Stimulated activated effector memory CD8-positive, alpha-beta T cell treated with anti-CD3 and anti-CD28 coated beads, Interleukin-12 subunit alpha, Interleukin-12 subunit beta, amount 100 ng/mL, for 72 hours (primary cell): ENCODE results near the gene CIITA.
A peak's percentile ranks its signal among the peaks of the same experiment; 100 is the strongest.

Source experiments
- ATAC-seq: fragments of 150-1000 bp; cut with Tn5 transposase; 2 replicates; pipeline ENCODE4 v1.10.0; 2021
- DNase-seq, 2 donors: peaks; one replicate each; pipeline ENCODE4 v3.0.0; 2021 to 2022; ENCODE audit warnings: low spot score in 2 of 2
- H3K27ac Mint-ChIP-seq: one replicate; pipeline ENCODE4 v1.8.0; 2022; ENCODE audit warnings: mild to moderate bottlenecking, mixed read lengths
- H3K36me3 Mint-ChIP-seq: one replicate; pipeline ENCODE4 v1.8.0; 2022; ENCODE audit warnings: mild to moderate bottlenecking, mixed read lengths
- H3K4me1 Mint-ChIP-seq: one replicate; pipeline ENCODE4 v1.8.0; 2022; ENCODE audit warnings: mixed read lengths
- H3K4me3 Mint-ChIP-seq: one replicate; pipeline ENCODE4 v1.8.0; 2022; ENCODE audit warnings: mild to moderate bottlenecking, mixed read lengths
- H3K9me3 Mint-ChIP-seq: one replicate; pipeline ENCODE4 v1.8.0; 2022; ENCODE audit warnings: mixed read lengths

CIITA gene

DNA sequence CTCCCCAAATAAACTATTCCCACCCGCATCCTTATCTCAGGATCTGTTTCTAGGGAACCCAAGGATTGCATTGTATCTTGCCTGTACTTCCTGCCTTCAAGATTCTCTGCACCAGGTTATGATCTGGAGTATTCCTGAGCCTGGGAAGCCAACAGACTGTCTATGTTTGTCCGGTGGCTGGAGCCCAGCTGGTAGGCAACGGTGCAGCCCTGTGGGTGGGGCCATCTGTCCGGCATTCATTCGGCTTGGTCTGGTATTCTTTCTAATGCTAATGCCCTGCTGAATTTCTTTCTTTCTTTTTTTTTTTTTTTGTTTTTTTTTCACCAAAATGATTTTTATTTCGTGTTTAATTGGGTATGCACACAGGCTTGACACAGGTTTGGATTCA is 37.7 kb upstream of the CIITA start:
- no peak for DNase-seq
- H3K9me3 Mint-ChIP-seq, result no peaks in the 10 kb centered on the region
- H3K36me3 Mint-ChIP-seq, result no peaks in the 10 kb centered on the region
- no peak overlapping the region for H3K27ac Mint-ChIP-seq
- peaks cover 23% of the 10 kb centered on the region for H3K4me1 Mint-ChIP-seq
- no peak overlapping the region for H3K4me3 Mint-ChIP-seq
- no peak for ATAC-seq

DNA sequence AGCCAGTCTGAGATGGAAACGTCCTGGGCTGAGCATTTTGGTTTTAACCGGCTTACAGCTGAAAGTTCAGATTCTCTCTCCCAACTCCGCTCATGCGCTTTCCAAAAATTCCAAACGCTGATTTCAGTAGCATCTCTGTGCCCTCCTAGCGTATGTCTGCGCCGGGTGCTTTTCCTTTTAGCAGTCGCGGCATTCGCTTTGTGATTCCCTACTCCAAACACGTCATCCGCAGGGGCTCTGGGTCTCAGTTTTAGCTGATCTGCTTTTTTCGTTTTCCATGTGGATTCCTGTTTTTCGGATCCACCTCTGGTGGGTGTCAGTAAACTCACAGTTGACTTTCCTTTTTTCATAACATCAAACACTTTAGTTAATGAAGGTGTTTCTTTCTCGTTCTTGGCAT is 36.3 kb upstream of the CIITA start:
- H3K36me3 Mint-ChIP-seq, result no peaks in the 10 kb centered on the region
- no peak overlapping the region for H3K27ac Mint-ChIP-seq
- ATAC-seq (no peak), DNase-seq (no peak)
- H3K9me3 Mint-ChIP-seq, result no peaks in the 10 kb centered on the region
- peaks cover 11% of the 10 kb centered on the region for H3K4me1 Mint-ChIP-seq
- no peak overlapping the region for H3K4me3 Mint-ChIP-seq

DNA sequence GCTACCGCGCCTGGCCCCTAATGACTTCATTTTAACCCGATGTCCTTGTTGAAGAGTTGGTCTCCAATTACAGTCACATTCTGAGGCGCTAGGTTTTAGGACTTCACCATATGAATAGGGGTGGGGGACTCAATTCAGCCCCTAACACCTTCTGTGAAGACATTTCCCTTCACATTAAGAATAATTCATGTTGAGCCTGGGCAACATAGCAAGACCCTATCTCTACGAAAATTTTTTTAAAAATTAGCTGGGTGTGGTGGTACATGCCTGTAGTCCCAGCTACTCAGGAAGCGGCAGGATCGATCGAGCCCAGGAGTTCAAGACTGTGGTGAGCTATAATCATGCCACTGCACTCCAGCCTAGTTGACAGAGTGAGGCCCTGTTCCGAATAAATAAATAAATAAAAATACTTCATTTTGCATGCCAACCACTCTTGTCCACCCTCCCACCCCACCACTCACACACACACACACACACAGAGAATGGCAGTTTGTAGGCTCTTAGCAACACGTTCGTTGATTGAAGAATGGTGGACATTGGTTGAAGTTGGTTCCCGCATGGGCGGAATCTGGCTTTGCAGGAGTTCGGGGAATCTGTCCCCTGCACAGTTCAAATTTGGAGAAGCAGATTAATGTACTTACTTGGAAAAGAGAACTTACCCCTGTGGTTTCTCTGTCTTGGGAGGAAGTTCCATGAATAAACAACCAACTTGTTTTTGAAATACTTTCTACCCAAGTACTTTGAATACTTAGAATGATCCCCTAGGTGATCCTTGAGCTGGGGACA is 30.6 kb upstream of the CIITA start:
- no peak overlapping the region for H3K4me3 Mint-ChIP-seq

DNA sequence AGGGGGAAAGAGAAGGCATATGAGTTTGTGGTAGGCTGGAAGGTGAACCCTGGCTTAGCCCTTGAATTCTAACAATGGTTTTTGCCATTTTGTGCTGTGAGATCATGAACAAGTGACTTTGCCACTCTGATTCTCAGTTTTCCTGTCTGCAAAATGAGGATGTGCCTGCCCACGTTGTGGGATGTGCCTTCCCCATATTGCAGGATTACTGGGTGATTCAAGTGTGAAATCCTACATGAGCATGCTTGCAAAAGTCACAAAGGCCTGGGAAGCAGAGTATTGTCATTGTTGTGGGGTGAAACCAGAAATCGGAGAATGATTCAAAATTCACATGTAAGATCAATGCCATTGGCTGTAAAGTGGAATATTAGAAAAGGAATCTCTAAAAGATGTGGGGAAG is 29.8 kb upstream of the CIITA start:
- peaks cover 7% of the 10 kb centered on the region for H3K4me1 Mint-ChIP-seq
- H3K36me3 Mint-ChIP-seq, result no peaks in the 10 kb centered on the region
- H3K4me3 Mint-ChIP-seq, result no peak overlapping the region
- no peak overlapping the region for H3K27ac Mint-ChIP-seq
- DNase-seq (no peak), ATAC-seq (no peak)
- H3K9me3 Mint-ChIP-seq, result no peaks in the 10 kb centered on the region

More for the DNA sequence above, 30.6 kb upstream of the CIITA start:
- Mint-ChIP-seq H3K27ac (no peak overlapping the region), H3K9me3 (no peaks in the 10 kb centered on the region), H3K36me3 (no peaks in the 10 kb centered on the region), H3K4me1 (peaks cover 5% of the 10 kb centered on the region)
- ATAC-seq (no peak), DNase-seq (no peak)

DNA sequence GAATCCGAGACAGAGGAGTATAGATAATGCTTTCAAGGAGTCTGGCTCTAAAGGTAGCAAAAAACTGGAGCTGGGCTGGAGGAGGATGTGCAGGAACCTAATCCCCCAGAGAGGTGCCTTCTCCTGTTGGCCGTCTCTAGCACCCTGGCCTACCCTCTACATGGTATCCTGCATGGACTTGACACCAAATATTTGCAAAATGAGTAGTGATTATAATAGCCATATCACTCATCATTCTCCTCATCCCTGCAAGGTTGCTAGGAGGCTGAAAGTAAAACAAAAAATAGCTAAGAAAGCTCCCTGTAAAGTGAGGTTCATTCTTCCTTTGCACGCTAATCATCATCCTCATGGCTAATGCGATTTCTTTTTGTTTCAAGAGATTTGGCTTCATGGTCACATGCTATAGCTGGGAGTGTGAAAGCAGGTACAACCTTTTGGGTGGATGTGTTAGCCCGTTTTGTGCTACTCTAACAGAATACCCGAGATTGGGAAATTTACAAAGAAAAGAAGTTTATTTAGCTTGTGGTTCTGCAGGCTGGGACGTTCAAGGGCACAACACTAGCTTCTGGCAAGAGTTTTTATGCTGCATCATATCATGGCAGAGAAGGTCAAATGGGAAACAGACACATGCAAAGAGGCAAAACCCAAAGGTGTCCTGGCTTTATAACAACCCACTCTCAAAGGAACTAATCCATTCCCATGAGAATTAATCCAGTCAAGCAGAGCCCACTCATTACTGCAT is 27.1 kb upstream of the CIITA start:
- H3K27ac Mint-ChIP-seq, result no peak overlapping the region
- no peak overlapping the region for H3K4me3 Mint-ChIP-seq
- no peaks in the 10 kb centered on the region for H3K36me3 Mint-ChIP-seq
- no peaks in the 10 kb centered on the region for H3K9me3 Mint-ChIP-seq
- peaks cover 20% of the 10 kb centered on the region for H3K4me1 Mint-ChIP-seq
- ATAC-seq (no peak), DNase-seq (no peak)

DNA sequence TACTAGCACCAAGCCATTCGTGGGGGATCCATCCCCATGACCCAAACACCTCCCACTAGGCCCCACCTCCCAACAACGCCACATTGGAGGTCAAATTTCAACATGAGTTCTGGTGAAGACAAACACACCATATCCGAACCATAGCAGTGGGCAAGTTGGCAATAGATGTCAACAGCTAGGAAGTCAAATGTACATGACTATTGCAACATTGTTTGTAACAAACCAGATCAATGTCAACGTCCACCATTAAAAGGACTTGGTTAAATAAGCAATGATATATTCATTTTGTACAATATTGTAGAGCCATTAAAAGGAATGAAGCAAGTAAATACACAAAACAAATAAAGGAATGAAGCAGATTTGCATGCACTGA is 26.5 kb upstream of the CIITA start:
- Mint-ChIP-seq H3K4me3 (no peak overlapping the region), H3K4me1 (peaks cover 20% of the 10 kb centered on the region)

DNA sequence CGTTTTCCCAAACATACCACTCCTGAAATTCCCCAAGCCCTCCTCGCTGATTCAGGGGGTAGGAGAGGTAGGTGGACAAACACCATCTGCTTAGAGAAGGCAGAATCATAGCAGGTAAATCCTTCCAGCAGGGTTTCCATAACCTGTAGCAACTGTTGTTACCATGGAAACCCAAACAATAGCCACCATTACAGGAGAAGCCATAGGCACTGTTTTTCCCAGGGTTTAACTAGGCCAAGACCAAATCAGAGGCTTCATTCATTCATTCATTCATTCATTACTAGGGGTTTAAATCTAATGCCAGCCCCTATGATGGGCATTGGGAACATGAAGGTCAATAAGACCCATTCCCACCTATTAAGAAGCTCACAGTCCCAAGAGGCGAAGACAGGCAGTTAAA is 25.5 kb upstream of the CIITA start:
- Mint-ChIP-seq H3K27ac (no peak overlapping the region), H3K4me3 (no peak overlapping the region), H3K4me1 (peaks cover 20% of the 10 kb centered on the region), H3K36me3 (no peaks in the 10 kb centered on the region), H3K9me3 (no peaks in the 10 kb centered on the region)
- ATAC-seq, result no peak
- no peak for DNase-seq

More for the DNA sequence above, 26.5 kb upstream of the CIITA start:
- Mint-ChIP-seq H3K9me3 (no peaks in the 10 kb centered on the region), H3K36me3 (no peaks in the 10 kb centered on the region), H3K27ac (no peak overlapping the region)
- DNase-seq, result no peak
- no peak for ATAC-seq

DNA sequence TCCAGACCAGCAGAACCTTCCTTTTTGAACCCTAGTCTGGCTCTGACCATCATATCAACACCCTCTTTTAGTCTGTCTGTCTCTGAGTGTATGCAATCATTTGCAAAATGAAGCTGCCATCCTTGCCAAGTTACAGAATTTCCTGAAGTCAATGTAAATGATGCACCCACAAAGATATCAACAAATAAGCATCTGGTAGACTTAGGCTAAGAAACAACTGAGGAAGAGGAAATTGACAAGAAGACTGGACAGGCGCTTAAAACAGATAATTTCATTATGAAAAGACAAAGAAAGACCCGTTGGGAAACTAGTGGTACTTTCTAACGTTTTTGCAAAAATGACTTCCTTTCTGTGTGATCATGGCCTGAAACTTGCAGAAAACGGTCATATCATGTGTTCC is 24.7 kb upstream of the CIITA start:
- no peaks in the 10 kb centered on the region for H3K36me3 Mint-ChIP-seq
- DNase-seq, result no peak
- no peak overlapping the region for H3K4me3 Mint-ChIP-seq
- H3K9me3 Mint-ChIP-seq, result no peaks in the 10 kb centered on the region
- H3K27ac Mint-ChIP-seq, result no peak overlapping the region
- no peak for ATAC-seq
- peaks cover 15% of the 10 kb centered on the region for H3K4me1 Mint-ChIP-seq

DNA sequence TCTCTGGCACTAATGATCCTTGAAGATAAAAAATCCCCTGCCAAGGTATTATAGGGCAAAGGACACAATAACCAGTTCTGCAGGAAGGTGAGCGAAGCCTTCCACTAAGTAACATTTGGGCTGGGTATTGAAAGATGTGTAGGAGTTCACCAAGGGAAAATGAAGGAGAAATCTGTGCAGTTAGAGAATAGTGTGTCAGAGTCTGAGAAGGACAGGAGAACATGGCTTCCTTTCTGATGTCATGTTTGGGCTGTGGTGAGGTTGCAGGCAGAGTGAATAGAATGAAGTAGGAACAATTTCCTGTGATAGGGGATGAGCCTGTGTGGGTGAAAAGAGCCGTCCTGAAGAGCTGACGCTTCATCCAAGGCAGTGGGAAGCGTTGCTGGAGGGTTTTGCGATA is 24.1 kb upstream of the CIITA start:
- H3K4me1 Mint-ChIP-seq, result peaks cover 15% of the 10 kb centered on the region
- H3K4me3 Mint-ChIP-seq, result no peak overlapping the region
- no peak for DNase-seq
- no peaks in the 10 kb centered on the region for H3K36me3 Mint-ChIP-seq
- H3K27ac Mint-ChIP-seq, result peak overlapping the region; percentile 2
- ATAC-seq, result peak; percentile 49
- H3K9me3 Mint-ChIP-seq, result no peaks in the 10 kb centered on the region

DNA sequence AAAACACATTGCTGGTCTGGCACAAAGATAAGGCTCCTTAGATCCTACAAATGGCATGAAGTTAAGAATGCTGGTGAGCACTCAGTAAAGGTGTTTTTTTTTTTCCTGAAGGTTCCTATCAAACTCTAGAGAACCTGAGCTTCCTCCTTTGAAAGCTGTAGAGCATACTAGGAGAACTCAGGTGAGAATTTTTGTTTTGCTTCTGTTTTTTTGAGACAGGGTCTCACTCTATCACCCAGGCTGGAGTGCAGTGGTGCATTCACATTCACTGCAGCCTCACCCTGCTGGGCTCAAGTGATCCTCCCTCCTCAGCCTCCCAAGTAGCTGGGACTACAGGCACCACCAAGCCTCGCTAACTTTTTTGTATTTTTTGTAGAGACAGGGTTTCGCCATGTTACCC is 21.0 kb upstream of the CIITA start:
- no peak overlapping the region for H3K27ac Mint-ChIP-seq
- DNase-seq (no peak), ATAC-seq (no peak)
- H3K36me3 Mint-ChIP-seq, result peaks cover 14% of the 10 kb centered on the region
- H3K4me1 Mint-ChIP-seq, result peaks cover 28% of the 10 kb centered on the region
- no peak overlapping the region for H3K4me3 Mint-ChIP-seq
- H3K9me3 Mint-ChIP-seq, result peaks cover 5% of the 10 kb centered on the region

DNA sequence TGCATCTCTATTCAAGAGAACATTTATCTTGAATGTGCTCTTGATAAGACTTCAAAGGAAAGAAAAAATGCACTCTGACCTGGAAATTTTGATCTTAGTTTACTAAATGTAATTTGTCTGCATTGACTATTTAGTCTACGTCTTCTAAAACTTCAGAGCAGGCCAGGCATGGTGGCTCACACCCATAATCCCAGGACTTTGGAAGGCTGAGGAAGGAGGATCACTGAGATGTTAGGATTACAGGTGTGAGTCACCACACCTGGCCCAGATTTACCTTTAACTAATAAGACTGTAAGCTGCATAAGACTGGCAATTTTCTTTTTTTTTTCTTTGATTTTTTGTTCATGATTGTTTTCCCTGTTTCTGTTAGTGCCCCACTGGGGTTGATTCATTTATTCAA is 18.8 kb upstream of the CIITA start:
- H3K27ac Mint-ChIP-seq, result peak overlapping the region; percentile 77
- no peak overlapping the region for H3K4me3 Mint-ChIP-seq
- H3K4me1 Mint-ChIP-seq, result peaks cover 26% of the 10 kb centered on the region
- no peak for DNase-seq
- ATAC-seq, result no peak
- peaks cover 5% of the 10 kb centered on the region for H3K9me3 Mint-ChIP-seq
- peaks cover 14% of the 10 kb centered on the region for H3K36me3 Mint-ChIP-seq

DNA sequence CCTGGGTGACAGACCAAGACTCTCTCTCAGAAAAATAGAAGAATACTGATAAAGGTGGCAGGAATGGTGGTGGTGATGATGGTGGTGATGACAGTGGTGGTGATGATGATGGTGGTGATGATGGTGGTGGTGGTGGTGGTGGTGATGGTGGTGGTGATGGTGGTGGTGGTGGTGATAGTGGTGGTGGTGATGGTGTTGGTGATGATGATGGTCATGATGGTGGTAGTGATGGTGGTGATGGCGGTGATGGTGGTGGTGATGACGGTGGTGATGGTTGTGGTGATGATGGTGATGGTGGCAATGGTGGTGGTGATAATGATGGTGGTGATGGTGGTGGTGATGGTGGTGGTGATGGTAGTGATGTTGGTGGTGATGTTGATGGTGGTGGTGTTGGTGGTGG is 18.0 kb upstream of the CIITA start:
- H3K4me1 Mint-ChIP-seq, result peaks cover 26% of the 10 kb centered on the region
- peaks cover 5% of the 10 kb centered on the region for H3K9me3 Mint-ChIP-seq
- DNase-seq, result no peak
- peaks cover 14% of the 10 kb centered on the region for H3K36me3 Mint-ChIP-seq
- peak overlapping the region; percentile 77 for H3K27ac Mint-ChIP-seq
- no peak overlapping the region for H3K4me3 Mint-ChIP-seq
- ATAC-seq, result no peak

DNA sequence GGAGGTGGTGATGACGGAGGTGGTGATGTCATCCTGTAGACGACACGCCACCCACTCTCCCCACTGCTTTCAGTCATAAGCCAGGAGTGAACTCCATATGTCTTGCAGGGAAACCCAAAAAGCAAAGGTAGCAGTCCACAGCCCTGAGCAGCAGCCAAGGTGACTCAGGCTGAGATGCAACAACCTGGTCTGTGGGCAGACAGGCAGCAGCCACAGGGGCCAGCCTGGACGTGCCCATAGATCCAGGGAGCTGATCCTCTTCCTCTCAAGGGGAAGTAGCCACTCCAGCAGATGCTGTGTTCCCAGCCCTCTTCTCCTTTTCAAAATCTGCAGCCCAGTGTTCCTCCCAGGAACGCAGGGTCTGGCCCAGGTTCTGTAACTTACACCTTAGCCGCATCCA is 17.3 kb upstream of the CIITA start:
- peaks cover 14% of the 10 kb centered on the region for H3K36me3 Mint-ChIP-seq
- H3K4me3 Mint-ChIP-seq, result no peak overlapping the region
- peaks cover 26% of the 10 kb centered on the region for H3K4me1 Mint-ChIP-seq
- H3K9me3 Mint-ChIP-seq, result peaks cover 5% of the 10 kb centered on the region
- peak; percentile 66 for ATAC-seq
- DNase-seq, result no peak
- H3K27ac Mint-ChIP-seq, result peak overlapping the region; percentile 77

DNA sequence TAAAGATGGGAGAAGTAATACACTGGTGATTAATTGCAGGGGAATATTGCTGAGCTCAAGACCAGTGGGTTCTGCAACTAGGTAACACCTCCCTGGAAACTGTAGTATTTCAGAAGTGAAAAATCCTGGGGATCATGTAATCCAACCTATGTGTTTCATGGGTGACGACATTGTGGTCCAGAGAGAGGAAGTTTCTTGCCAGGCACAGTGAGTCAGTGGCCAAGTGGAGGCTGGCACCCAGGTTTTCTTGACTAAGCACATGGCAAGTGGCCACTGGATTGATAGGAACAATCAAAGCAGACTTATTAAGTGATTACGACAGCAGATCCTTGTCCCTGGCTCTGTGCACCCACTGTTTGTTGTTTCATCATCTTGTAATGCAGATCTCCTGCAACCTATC is 14.6 kb upstream of the CIITA start:
- H3K27ac Mint-ChIP-seq, result no peak overlapping the region
- H3K4me1 Mint-ChIP-seq, result peaks cover 36% of the 10 kb centered on the region
- peaks cover 14% of the 10 kb centered on the region for H3K36me3 Mint-ChIP-seq
- ATAC-seq (peak; percentile 34), DNase-seq (no peak)
- peaks cover 5% of the 10 kb centered on the region for H3K9me3 Mint-ChIP-seq
- H3K4me3 Mint-ChIP-seq, result no peak overlapping the region

DNA sequence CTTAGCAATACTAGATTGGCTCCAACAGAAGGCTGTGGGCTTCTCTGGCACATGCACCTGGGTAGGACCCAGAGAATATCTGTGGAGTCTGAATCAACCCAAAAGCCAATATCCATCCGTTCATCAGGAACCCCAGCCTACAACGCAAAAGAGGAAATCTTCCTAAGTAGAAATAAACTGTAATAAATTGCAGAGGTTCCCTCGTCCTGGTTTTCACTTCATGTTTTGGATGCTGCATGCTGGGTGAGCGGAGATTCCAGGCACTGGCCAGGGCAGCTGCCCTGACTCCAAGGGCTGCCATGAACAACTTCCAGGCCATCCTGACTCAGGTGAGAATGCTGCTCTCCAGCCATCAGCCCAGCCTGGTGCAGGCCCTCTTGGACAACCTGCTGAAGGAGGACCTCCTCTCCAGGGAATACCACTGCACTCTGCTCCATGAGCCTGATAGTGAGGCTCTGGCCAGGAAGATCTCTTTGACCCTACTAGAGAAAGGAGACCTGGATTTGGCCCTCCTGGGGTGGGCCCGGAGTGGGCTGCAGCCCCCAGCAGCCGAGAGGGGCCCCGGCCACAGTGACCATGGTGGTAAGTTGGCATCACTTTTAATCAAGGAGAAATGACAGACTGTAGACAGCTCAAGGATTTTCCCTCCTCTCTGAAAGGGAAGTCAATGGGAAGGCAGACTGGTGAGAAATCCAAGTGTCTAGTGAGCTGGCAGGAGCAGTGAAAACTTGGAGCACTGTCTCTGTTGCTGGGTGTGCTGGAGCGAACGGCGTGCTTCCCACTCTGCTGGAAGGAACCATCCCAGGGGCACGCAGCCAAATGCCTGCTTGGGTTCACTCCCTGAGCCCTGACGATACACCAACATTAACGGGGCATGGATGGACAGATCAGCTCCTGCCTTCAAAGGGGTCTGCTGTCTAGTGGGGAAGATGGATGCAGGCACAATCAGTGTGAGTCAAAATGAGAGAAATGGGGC is 10.7 kb upstream of the CIITA start:
- Mint-ChIP-seq H3K4me3 (no peak overlapping the region), H3K36me3 (peaks cover 7% of the 10 kb centered on the region), H3K9me3 (no peaks in the 10 kb centered on the region), H3K4me1 (peaks cover 60% of the 10 kb centered on the region), H3K27ac (no peak overlapping the region)
- ATAC-seq (no peak), DNase-seq (no peak)
